Psoas muscle (tissue), 8 donors: ENCODE data around the gene DLGAP1. TPM values are rescaled to one million over a fixed set of nuclear protein-coding genes. Genes with fewer than 3 reads are reported as not detected.

Experiments
- ATAC-seq, 4 donors: fragments of 200-7000 bp; cut with Tn5 transposase; one replicate each; pipeline ENCODE4 v1.9.1; 2020; ENCODE audit warnings: moderate library complexity in 3 of 4, mild to moderate bottlenecking in 2 of 4
- DNase-seq, 2 donors: peaks; one replicate each; pipeline ENCODE4 v3.0.0-alpha.2; 2020
- H3K27ac ChIP-seq: fragments of 200-600 bp; one replicate; pipeline ENCODE4 v1.8.0; 2022
- H3K27me3 ChIP-seq, 3 donors: fragments of 200-600 bp in 1 of 3; one replicate each; pipeline versions ENCODE4 v1.6.1 to v1.8.0; 2013 to 2022; ENCODE audit warnings: low read length in 2 of 3, mild to moderate bottlenecking in 2 of 3, moderate library complexity in 1 of 3; ENCODE audit not compliant: insufficient read depth in 3 of 3
- H3K36me3 ChIP-seq, 2 donors: fragments of 200-600 bp in 1 of 2; one replicate each; pipeline versions ENCODE4 v1.6.1 to v1.8.0; 2013 to 2022; ENCODE audit warnings: low read depth in 1 of 2, mild to moderate bottlenecking in 1 of 2, moderate library complexity in 1 of 2; ENCODE audit not compliant: insufficient read depth in 1 of 2
- H3K4me1 ChIP-seq: fragments of 200-600 bp; one replicate; pipeline ENCODE4 v1.8.0; 2022
- H3K4me3 ChIP-seq: fragments of 200-600 bp; one replicate; pipeline ENCODE4 v1.8.0; 2022; ENCODE audit warnings: mild to moderate bottlenecking
- H3K9me3 ChIP-seq: fragments of 200-600 bp; one replicate; pipeline ENCODE4 v1.8.0; 2022
- WGBS, 3 donors: extraction: QIAGEN DNeasy Blood & Tissue Kit; methylation state at CpG; one replicate each; pipeline versions ENCODE4 v1.1.6 to v1.1.7; 2013; 5-methylcytosine and 5-hydroxymethylcytosine counted together
- intact Hi-C, 2 donors: fragments of 100-400 bp; cut with DNase I; formaldehyde crosslinking; loops; one replicate each; pipeline versions ENCODE4 v1.11.0 to v1.14.2; 2022
- polyA plus RNA-seq, 3 donors: library from polyadenylated mRNA; stranded (reverse); fragments of 200-250 nt; gene quantifications; one replicate each; pipeline ENCODE4 v1.2.3, GENCODE V29; 2013
- total RNA-seq, 4 donors: library from RNA; stranded (reverse); fragmentation: NEBNext Ultra II Directional in 2 of 4; extraction: Animal tissue kit (Norgen Biotek cat#: 25700) in 2 of 4; gene quantifications; one replicate each; pipeline versions ENCODE4 v1.2.1 to v1.2.4, GENCODE V29; 2021 to 2023
- TF ChIP-seq, protein P1 (sequence below): fragments of 200-600 bp; IDR thresholded peaks from one replicate; pipeline ENCODE4 v1.8.0; 2022; ENCODE audit warnings: antibody characterized with exemption
- donor health status: healthy with polysubstance abuse.
- donor health status: DM: no; HTN: no; CAD: no; lungs with moderate emphysema.
- donor health status: Bipolar disorder and iron deficiency.
- donor health status: healthy.
- donor health status: DM: yes; HTN: yes; CAD: no.
- donor health status: DM: no; HTN: no; CAD: no.
- donor health status: DM: no; HTN: no; CAD: no.
- donor health status: DM: yes; HTN: yes; CAD: no.

The DLGAP1 gene
- total and polyA plus RNA-seq, 7 donors = 0.09 to 0.26 (median 0.16) TPM; not detected in 1

DNA sequence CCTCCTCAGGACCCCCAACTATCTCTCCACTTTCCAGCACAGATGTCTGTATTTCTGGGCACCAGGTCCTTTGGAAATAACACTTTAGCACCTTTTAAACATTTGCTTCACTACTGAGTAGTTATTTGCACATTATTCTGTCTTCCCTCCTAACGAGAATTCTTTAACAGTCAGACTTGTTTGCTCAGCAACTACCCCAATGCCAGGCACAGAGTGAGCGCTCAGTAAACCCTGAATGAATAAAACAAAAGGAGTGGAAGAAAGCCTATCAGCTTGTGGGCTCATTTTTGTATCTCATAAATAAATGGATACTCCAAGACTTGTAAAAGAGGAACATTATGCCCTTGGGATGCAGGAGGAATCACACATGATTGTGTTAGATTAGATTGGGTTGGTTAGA lies 554.8 kb downstream of the DLGAP1 start:
- 78 to 86% (median 82%) methylated on average over 2 of the region's 2 CpGs for WGBS, 3 donors
- peaks cover 0 to 5% (median 0%) of the 10 kb centered on the region in 3 donors for H3K27me3 ChIP-seq
- H3K4me1 ChIP-seq = no peaks in the 10 kb centered on the region
- no peaks in the 10 kb centered on the region for H3K9me3 ChIP-seq
- TF ChIP-seq, protein P1, sequence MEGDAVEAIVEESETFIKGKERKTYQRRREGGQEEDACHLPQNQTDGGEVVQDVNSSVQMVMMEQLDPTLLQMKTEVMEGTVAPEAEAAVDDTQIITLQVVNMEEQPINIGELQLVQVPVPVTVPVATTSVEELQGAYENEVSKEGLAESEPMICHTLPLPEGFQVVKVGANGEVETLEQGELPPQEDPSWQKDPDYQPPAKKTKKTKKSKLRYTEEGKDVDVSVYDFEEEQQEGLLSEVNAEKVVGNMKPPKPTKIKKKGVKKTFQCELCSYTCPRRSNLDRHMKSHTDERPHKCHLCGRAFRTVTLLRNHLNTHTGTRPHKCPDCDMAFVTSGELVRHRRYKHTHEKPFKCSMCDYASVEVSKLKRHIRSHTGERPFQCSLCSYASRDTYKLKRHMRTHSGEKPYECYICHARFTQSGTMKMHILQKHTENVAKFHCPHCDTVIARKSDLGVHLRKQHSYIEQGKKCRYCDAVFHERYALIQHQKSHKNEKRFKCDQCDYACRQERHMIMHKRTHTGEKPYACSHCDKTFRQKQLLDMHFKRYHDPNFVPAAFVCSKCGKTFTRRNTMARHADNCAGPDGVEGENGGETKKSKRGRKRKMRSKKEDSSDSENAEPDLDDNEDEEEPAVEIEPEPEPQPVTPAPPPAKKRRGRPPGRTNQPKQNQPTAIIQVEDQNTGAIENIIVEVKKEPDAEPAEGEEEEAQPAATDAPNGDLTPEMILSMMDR = no peak
- ATAC-seq (no peak), DNase-seq (no peak)
- H3K4me3 ChIP-seq = no peak overlapping the region
- no peaks in the 10 kb centered on the region for H3K36me3 ChIP-seq
- no peak overlapping the region for H3K27ac ChIP-seq
- intact Hi-C loops = no loop called here

DNA sequence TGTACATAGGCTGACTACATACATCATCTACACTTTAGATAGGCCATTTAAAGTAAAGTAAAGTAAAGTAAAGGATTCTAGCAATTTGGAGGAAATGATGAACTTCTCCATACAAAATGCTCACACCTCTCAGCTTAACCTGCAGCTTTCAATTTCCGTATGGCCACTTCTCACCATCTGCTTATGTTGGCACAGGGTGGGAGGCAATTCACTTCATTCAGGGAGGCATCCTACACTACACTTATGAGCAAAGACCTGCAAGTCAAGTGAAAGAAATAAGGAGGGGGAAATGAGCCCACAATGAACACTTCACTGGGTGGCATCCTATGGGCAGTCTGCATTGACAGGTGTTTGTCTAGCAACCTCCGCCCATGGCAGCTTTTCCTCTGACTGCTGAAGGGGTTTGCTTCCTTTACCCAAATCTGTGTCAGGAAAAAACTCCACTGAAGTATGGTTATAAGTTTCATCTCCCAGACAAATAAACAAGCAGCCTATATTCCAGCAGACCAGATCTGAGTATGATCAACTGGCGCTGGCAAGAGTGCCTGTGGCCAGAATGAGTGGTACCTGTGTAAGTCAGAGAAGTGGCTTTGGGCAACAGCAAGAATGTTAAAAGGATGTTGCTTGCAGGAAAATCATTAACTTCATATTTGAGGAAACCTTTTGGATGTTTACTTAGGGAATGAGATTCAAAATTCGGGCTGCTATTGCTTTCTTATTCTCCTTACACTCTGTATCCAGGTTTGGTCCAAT lies 556.1 kb downstream of the DLGAP1 start:
- no peak for ATAC-seq
- intact Hi-C loops = no loop called here
- WGBS, 3 donors = 79 to 82% (median 81%) methylated on average over 4 of the region's 4 CpGs
- no peak for DNase-seq
- H3K4me1 ChIP-seq = no peaks in the 10 kb centered on the region
- no peak overlapping the region for H3K27ac ChIP-seq
- H3K27me3 ChIP-seq = peaks cover 0 to 5% (median 0%) of the 10 kb centered on the region in 3 donors
- TF ChIP-seq, protein P1 = no peak
- H3K36me3 ChIP-seq = no peaks in the 10 kb centered on the region
- no peak overlapping the region for H3K4me3 ChIP-seq
- H3K9me3 ChIP-seq = no peaks in the 10 kb centered on the region

DNA sequence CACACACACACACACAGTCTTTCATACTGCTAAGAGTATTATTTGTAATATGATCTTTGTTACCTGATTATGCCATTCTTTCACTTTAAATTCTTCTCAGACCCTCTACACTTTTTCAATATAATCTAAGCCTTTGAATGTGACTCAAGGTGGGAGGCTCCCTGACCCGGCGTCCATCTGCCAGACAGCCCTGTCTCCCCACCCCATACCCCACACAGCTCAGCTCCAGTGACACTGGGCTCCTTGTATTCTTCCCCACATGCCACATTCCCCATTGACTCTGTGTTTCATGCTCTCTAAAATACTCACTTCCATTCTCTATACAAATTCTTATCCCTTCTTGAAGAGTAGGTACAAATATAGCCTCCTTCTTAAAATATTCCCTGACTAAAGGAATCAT lies 563.0 kb downstream of the DLGAP1 start:
- no peak for DNase-seq
- no peaks in the 10 kb centered on the region for H3K4me1 ChIP-seq
- WGBS, 3 donors = 37 to 64% (median 51%) methylated on average over 2 of the region's 2 CpGs
- no peak for ATAC-seq
- intact Hi-C loops = no loop called here
- TF ChIP-seq, protein P1 = no peak
- H3K9me3 ChIP-seq = no peaks in the 10 kb centered on the region
- no peaks in the 10 kb centered on the region for H3K36me3 ChIP-seq
- H3K27ac ChIP-seq = no peak overlapping the region
- H3K27me3 ChIP-seq = no peaks in the 10 kb centered on the region
- H3K4me3 ChIP-seq = no peak overlapping the region

DNA sequence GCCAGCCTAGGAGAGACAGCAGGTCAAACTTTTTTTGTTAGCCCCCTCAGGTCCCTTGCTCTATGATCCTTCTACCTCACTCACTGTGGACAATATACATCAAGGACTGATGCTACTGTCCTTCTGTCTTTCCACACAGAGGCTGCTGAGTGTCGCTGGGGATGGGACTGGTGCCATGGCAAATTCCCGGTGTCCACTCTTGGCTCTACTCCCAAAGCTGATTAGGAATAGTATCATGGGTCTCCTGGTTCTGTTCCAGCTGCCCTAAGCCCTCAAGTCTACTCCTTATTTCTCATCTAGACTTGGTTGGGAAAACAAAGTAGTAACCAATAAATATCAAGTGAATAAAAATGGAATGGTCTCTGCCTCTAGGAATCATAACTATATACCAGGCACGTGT lies 563.9 kb downstream of the DLGAP1 start:
- H3K27me3 ChIP-seq = no peaks in the 10 kb centered on the region
- no peaks in the 10 kb centered on the region for H3K9me3 ChIP-seq
- intact Hi-C loops = no loop called here
- ATAC-seq = no peak
- 30 to 38% (median 34%) methylated on average over 3 of the region's 3 CpGs for WGBS, 3 donors
- H3K4me3 ChIP-seq = no peak overlapping the region
- TF ChIP-seq, protein P1 = no peak
- DNase-seq = no peak
- no peaks in the 10 kb centered on the region for H3K4me1 ChIP-seq
- no peak overlapping the region for H3K27ac ChIP-seq
- H3K36me3 ChIP-seq = no peaks in the 10 kb centered on the region

DNA sequence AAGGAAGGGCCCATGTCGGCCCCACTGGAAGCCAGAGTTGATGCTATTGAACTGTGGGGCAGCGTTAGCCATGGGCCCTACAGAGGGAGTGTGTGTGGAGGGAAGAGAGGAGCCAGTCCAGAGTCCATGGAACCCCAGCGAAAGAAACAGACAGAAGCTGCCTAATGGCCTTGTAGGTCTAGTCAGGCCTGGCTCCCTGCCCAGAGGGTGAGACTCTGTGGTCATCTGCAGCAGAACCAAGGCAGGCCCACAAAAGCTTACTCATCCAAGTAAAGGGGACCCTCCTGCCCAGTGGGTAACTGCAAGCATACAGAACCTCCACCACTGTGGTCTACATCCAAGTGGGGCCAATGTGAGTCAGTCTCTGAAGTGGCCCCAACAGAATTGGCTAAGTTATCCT lies 565.3 kb downstream of the DLGAP1 start:
- ATAC-seq (no peak), DNase-seq (peak in 1 of 2 donors; percentile 29)
- Histone ChIP-seq H3K4me1 (no peaks in the 10 kb centered on the region), H3K9me3 (no peaks in the 10 kb centered on the region), H3K4me3 (no peak overlapping the region), H3K27ac (no peak overlapping the region), H3K27me3 (no peaks in the 10 kb centered on the region), H3K36me3 (no peaks in the 10 kb centered on the region)
- TF ChIP-seq, protein P1 = no peak
- intact Hi-C loops = no loop called here
- 80 to 92% (median 90%) methylated on average over 3 of the region's 3 CpGs for whole genome bisulfite sequencing, 3 donors
